Measurements from ENCODE around the gene MAD1L1.
A peak's percentile ranks its signal among the peaks of the same experiment; 100 is the strongest.

MAD1L1 gene

GRCh38 chr7:2199528-2199927 lies 33.2 kb downstream of the MAD1L1 start:
- no peak for DNase-seq

GRCh38 chr7:2198760-2199159 lies 34.0 kb downstream of the MAD1L1 start:
- DNase-seq: no peak

GRCh38 chr7:2198206-2198605 lies 34.5 kb downstream of the MAD1L1 start:
- no peak for DNase-seq

GRCh38 chr7:2197436-2198155 lies 35.1 kb downstream of the MAD1L1 start:
- no peak for DNase-seq

GRCh38 chr7:2196381-2197378 lies 36.1 kb downstream of the MAD1L1 start:
- no peak for DNase-seq

- no peak for DNase-seq
Observed at GRCh38 chr7:2195400-2196246, 37.1 kb downstream of the MAD1L1 start.

- DNase-seq: no peak
Observed at GRCh38 chr7:2193575-2194305, 39.0 kb downstream of the MAD1L1 start.

GRCh38 chr7:2192831-2193534 lies 39.8 kb downstream of the MAD1L1 start:
- DNase-seq: no peak

- DNase-seq: no peak
Observed at GRCh38 chr7:2191016-2191415, 41.7 kb downstream of the MAD1L1 start.

GRCh38 chr7:2190531-2190930 lies 42.2 kb downstream of the MAD1L1 start:
- peak; percentile 85 for DNase-seq

- no peak for DNase-seq
Observed at GRCh38 chr7:2186166-2186565, 46.6 kb downstream of the MAD1L1 start.

- DNase-seq: no peak
Observed at GRCh38 chr7:2185715-2186114, 47.0 kb downstream of the MAD1L1 start.

- no peak for DNase-seq
Observed at GRCh38 chr7:2182461-2182860, 50.3 kb downstream of the MAD1L1 start.

- no peak for DNase-seq
Observed at GRCh38 chr7:2181077-2181854, 51.5 kb downstream of the MAD1L1 start.

GRCh38 chr7:2180081-2180480 lies 52.7 kb downstream of the MAD1L1 start:
- DNase-seq: no peak

GRCh38 chr7:2175514-2175913 lies 57.2 kb downstream of the MAD1L1 start:
- DNase-seq: peak; percentile 99

- DNase-seq: no peak
Observed at GRCh38 chr7:2175091-2175490, 57.7 kb downstream of the MAD1L1 start.

GRCh38 chr7:2173189-2173827 lies 59.4 kb downstream of the MAD1L1 start:
- DNase-seq: no peak

- DNase-seq: peak; percentile 95
Observed at GRCh38 chr7:2172311-2173188, 60.2 kb downstream of the MAD1L1 start.
